C1 segment of cervical spinal cord (tissue), 14 donors: Measurements from ENCODE around the gene EID2.

Experiments
- DNase-seq, 14 donors: peaks; one replicate each; lab custom pipeline; 2025; lab: John Stamatoyannopoulos, UW

Gene EID2

DNA sequence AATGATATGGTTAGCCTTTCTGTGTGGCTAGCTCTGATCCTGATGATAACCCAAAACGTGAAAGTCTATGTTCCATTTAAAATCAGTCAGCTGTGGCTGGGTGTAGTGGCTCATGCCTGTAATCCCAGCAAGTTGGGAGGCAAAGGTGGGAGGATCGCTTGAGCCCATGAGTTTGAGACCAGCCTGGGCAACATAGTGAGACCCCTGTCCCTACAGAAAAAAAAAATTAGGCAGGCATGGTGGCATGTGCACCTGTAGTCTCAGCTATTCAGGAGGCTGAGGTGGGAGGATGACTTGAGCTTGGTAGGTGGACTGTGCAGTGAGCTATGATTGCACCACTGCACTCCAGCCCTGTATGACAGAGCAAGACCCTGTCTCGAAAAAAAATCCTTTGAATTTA lies 6.2 kb downstream of the EID2 start:
- no peak for DNase-seq

DNA sequence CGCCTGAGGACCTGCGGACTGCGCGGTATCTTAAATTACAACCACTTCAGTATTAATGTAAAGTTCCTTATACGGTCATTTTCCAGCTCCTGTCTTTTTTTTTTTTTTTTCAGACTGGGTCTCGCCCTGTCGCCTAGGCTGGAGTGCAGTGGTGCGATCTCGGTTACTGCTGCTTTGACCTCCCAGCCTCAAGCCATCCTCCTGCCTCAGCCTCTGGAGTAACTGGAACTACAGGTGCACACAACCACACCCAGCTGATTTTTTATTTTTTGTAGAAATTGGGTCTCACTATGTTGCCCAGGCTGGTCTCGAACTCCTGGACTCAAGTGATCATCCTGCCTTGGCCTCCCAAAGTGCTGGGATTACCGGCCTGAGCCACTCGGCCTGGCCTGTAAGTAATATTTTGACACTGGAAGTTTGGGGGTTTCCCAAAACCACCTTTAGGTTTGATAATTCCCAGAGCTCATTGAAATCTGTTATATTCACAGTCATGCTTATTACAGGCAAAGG lies 6.9 kb downstream of the EID2 start:
- DNase-seq = no peak

DNA sequence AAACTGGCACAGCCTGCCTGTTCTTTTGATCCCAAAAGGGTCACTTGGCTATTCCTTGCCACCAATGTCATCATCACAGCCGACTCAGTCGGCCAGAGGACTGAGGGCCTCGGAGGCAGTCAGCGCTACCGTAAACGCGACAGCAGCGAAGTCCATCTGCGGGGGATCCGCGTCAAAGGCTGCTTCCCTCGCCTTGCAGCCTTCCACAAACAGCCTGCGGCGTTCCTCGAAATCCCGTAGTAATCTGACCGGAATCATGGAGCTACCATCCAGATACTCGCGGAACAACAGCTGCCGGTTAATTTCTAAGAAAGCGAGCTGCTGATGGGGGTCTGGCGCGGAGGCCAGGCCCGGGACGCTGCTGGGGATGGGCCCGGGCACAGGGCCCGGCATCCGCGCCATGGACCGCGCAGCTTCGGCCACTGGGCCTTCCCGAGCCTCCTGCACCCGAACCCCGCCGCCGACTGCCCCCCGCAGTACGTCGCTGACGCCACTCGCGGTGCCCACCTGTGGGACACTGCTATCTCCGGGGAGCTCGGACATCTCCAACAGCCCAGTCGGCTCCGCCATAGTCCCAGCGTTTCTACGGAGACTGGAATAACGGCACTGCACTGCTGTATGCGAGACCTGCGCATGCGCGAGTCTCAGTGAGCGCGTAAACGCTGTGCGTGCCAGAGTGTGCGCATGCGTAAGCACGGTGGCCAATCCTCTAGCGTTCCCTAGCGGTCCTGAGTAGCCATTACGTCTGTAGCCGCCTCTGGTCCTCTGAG lies 7.5 kb downstream of the EID2 start, which contains the start of gene EID2B:
Gene EID2B, minus strand, starts transcription at position 620 of the 770 bp plus-strand sequence. Its CDS starts 50 bp downstream, at position 570.
- peak; percentile 61 to 94 (median 90) for DNase-seq

DNA sequence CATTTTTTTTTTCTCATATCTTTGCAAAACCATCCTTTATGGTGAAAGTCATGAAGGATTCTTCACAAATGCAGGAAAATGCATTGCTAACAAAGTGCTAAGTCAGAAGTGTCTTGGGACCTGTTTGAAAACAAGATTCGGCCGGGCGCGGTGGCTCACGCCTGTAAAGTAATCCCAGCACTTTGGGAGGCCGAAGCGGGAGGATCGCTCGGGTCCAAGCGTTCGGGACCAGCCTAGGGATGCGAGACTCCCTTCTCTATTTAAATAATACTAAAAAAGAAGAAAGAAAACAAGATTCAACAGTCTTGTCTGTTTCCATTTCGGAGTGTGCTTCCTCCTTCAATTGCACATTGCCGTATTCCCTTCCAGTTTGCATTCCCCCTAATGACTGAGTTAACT lies 8.1 kb downstream of the EID2 start:
- DNase-seq = no peak

DNA sequence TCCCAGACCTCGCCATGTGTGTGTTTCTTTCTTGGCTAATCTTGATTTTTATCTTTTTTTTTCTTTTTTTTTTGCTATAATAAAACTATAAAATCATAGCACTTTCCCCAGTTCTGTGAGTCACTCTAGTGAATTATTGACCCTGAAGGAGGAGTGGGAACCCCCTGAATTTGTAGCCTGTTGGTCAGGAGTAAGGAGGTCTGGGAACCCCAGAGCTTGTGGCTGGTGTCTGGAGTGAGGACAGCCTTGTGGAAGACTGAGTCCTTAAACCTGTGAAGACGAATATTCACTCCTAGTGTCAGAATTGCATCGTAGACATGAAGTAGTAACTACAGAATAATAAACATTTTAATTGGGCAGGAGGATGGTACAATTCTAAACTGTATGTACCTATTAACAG lies 14.8 kb downstream of the EID2 start:
- no peak for DNase-seq

DNA sequence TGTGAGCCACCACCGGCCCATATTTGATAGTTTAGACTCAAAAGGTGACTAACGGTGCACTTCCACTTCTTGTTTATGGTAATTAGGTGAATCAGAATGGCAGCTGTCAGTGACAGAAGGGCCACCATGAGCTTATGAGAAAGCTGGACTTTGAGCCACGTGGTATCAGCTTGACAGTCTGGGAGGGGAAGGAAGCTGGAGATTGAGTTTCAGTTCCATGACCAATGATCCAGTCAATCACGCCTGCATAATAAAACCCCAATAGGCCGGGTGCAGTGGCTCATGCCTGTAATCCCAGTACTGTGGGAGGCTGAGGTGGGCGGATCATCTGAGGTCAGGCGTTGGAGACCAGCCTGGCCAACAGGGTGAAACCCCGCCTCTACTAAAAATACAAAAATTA lies 15.5 kb downstream of the EID2 start:
- no peak for DNase-seq

DNA sequence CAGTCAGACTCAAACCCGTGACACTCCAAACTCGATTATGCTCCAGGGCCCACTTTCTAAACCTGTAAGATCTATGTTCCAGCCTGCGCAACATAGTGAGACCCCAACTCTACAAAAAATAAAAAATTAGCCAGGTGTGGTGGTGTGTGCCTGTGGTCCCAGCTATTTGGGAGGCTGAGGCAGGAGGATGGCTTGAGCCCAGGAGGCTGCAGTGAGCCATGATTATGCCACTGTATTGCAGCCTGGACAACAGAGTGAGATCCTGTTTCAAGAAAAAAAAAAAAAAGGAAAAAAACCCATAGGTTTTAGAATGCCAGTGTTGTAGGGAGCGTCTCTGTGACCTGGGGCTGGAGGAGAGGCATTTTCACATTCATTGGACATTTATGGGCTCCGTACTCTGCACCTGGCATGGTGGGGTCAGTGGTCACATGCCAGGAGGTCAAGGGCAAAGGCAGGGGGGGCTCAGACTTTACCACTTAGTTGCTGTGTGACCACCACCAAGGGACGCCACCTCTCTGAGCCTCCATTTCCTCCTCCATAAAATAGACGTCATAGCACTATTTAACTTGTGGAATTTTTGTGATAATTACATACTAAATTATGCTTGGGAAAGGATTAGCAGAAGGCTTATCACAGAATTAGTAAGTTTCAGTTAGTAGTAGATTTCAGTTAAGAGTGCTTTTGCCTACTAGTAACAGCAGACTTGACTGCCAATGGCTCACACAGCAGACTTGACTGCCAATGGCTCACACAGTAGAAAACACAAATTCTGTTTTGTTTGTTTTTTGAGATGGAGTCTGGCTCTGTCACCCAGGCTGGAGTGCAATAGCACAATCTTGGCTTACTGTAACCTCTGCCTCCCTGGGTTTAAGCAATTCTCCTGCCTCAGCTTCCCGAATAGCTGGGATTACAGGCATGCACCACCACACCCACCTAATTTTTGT lies 19.1 kb downstream of the EID2 start:
- no peak for DNase-seq

DNA sequence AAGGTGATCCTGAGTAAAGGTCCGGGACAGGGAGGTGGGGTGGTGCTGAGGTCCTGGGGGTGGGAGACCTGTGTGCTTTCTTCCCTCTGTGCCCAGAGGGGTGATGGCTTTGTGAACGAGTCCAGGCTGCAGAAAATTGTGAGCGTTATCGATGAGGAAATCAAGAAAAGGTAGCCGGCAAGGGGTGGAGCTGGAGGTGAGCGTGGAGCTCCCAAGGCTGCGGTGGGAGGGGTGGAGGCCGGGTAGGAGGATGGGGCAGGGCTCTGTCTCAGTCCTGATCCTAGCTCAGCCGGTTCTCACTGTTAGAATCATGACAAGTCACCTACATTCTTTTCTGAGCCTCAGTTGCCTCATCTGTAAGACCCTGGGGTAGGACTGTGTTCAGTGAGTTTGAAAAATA lies 21.0 kb downstream of the EID2 start:
- DNase-seq = no peak

DNA sequence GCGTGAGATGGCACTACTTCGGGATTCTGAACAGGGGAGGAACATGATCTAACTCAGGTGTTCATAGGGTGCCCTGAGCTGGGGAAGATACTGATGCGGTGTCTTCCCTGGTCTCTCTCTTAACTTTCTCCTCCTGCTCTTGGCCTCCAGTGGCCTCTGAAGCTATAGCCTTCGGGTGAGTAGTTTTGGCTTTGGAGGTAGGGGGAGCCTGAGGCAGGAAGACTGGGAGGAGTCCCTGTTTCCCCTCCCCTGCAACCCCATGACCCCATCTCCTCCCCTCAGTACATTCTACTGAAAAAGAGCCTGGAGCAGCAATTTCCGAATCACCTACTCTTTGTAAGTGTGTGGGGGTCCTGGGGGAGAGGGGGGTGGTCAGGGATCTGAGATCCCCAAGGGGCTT lies 21.5 kb downstream of the EID2 start:
- DNase-seq = no peak

DNA sequence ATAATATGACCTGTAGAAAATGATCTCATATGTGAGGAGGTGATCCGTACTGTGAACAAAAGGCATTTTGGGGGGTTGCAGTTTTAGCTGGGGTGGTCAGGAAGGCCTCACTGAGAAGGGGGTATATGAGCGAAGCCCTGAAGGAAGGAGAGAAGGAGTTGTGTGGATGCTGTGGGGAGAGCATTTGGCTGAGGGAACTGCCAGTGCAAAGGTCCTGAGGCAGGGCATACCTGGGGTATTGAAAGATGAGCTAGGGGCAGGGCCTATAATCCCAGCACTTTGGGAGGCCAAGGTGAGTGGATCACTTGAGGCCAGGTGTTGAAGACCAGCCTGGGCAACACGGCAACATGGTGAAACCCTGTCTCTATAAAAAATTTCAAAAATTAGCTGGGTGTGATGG lies 22.5 kb downstream of the EID2 start:
- no peak for DNase-seq

DNA sequence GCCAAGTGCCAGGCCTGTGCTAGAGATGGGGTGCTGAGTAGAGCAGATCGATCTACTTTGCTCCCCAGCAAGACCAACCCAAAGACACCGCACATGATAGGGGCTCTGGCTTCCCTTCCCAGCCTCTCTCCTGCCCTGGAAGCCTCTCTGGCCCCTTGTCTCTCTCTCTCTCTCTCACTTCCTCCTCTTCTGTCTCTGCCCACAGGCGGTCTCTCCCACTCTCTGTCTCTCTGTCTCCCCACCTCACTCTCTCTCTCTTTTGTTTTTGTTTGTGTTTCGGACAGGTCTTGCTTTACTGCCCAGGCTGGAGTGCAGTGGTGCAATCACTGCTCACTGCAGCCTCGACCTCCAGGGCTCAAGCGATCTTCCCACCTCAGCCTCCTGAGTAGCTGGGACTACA lies 23.7 kb downstream of the EID2 start:
- DNase-seq = no peak

DNA sequence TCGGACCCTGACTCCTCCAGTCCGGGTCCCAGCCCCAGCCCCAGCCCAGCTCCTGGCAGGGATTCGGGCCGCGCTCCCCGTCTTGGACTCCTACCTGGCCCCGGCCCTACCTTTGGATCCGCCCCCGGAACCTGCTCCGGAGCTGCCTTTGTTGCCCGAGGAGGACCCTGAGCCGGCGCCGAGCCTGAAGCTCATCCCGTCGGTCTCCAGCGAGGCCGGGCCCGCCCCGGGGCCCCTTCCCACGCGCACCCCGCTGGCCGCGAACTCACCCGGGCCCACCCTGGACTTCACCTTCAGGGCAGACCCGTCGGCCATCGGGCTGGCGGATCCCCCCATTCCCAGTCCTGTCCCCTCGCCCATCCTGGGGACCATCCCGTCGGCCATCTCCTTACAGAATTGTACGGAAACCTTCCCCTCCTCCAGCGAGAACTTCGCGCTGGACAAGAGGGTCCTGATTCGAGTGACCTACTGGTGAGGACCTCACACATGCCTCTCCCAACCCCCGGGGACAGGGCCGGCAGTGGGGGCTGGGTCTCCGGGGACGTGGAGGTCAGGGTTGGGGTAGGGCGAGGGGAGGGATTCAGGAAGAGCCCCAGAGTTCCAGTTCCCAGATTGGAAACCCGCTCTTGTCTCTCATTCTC lies 24.3 kb downstream of the EID2 start:
- DNase-seq = no peak

DNA sequence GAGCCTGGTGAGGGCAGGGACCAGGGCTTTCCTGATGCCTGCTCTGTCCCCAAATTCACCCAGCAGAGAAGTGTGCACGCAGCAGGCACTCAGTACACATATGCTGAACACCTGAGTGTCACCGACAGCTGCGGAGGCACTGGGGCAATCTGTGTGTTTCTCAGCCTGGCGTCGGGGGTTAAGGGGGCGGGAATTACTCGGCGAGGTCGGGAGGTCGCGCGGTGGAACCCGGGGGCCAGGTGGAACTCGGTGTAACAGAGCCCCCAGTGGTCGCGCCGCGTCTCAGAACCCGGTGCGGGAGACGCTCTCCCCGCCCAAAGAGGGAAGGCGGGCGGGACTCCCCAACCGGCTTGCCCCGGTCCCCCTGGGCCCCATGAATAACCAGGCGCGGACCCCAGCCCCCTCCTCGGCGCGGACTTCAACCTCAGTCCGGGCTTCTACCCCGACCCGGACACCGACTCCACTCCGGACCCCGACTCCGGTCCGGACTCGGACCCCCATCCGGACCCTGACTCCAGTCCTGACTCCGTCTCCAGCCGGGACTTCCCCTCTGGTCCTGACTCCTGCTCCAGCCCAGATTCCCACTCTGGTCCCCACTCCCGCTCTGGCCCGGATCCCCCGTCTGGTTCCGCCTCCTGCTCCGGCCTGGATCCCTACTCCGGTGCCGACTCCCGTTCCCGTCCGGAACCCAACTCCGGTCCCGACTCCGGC lies 25.0 kb downstream of the EID2 start, which contains the start of gene SELENOV:
Gene SELENOV, plus strand, starts transcription at position 300 of the 711 bp plus-strand sequence. Its CDS starts 74 bp downstream, at position 374.
- no peak for DNase-seq

DNA sequence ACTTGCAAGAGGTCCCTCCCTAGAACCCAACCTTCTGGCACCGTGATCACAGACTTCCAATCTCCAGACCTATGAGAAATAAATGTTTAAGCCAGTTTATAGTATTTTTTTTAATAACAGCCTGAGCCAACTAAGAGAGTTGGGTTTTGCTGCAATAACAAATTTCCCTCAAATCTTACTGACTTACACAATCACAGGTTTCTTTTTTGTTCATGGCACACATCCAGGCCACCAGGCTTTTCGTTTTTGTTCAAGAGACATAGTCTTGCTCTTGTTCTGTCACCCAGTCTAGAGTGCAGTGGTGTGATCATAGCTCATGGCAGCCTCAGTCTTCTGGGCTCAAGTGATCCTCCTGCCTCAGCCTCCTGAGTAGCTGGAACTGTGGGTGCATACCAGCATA lies 27.0 kb downstream of the EID2 start:
- no peak for DNase-seq

DNA sequence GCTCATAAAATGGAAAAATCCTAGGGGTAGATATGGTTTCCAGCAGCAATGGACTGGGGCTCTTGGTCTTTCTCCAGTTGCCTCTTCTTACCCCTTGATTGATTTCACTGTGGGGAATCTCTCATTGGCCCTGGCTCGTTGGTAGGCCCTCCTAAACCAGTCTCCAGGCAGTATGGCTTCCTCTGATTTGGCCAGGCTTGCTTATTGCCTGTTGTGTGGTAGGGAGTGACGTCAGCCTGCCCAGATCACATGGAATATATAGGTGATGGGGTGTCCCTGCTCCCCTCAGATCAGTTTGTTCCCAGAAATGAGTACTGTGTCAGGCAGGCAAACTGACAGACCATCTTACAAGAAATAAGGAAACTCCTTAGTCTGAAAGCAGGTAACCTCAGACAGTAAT lies 30.7 kb downstream of the EID2 start:
- DNase-seq = no peak

DNA sequence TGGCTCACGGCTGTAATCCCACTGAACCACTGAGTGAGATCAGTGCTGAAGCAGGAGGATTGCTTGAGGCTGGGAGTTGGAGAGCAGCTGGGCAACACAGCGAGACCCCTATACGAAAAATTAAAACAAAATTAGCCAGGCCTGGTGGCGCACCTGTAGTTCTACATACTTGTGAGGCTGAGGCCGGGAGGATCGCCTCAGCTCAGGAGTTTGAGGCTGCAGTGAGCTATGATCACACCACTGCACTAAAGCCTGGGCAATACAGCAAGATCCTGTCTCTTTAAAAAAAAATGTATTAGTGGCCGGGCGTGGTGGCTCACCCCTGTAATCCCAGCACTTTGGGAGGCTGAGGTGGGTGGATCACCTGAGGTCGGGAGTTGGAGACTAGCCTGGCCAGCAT lies 31.3 kb downstream of the EID2 start:
- DNase-seq = no peak

DNA sequence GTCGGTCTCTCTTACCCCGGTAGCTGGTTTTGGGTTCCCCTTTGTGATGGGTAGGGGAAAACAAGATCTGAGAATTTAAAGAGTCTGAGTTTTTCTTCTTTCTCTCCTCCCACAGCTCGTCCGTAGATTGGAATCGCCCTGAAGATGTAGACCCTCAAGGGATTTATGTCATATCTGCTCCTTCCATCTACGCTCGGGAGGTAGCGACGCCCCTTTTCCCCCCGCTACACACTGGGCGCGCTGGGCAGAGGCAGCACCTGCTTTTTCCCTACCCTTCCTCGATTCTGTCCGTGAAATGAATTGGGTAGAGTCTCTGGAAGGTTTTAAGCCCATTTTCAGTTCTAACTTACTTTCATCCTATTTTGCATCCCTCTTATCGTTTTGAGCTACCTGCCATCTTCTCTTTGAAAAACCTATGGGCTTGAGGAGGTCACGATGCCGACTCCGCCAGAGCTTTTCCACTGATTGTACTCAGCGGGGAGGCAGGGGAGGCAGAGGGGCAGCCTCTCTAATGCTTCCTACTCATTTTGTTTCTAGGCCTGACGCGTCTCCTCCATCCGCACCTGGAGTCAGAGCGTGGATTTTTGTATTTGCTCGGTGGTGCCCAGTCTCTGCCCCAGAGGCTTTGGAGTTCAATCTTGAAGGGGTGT lies 32.1 kb downstream of the EID2 start:
- no peak for DNase-seq

DNA sequence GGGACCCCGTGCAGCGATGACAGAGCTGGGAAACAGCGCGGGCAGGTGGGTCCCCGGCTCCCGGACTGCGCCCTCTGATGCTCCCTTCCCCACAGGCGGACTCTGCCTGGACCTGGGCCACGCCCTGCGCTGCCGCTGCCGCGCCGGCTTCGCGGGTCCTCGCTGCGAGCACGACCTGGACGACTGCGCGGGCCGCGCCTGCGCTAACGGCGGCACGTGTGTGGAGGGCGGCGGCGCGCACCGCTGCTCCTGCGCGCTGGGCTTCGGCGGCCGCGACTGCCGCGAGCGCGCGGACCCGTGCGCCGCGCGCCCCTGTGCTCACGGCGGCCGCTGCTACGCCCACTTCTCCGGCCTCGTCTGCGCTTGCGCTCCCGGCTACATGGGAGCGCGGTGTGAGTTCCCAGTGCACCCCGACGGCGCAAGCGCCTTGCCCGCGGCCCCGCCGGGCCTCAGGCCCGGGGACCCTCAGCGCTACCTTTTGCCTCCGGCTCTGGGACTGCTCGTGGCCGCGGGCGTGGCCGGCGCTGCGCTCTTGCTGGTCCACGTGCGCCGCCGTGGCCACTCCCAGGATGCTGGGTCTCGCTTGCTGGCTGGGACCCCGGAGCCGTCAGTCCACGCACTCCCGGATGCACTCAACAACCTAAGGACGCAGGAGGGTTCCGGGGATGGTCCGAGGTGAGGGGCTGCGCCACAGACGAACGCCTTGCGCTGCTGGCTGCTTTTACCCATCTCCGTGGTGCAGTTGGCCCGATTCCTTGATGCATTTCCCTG lies 32.8 kb downstream of the EID2 start:
- peak in 3 of 14 donors; percentile 3 to 27 (median 15) for DNase-seq

DNA sequence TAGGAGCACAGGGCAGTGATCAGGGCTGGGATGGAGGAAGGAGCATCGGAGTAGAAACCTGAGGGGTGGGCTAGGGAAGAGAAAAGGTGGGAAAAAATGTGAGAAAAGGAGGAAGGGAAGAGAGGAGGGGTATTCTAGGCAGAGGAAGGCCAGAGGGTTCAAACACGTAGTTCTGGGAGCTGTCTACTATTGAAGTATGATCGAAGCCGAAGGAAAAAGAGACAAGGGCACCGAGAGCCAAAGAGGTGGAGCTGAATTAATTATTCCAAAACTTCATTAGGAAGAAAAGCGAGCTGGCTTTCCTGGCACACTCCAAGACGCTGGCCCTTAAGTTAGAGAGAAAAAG lies 33.4 kb downstream of the EID2 start:
- no peak for DNase-seq
